ENCODE results near the gene PSMD8.
A peak's percentile ranks its signal among the peaks of the same experiment; 100 is the strongest.

PSMD8 gene

GRCh38 chr19:38331728-38332127, 42.6 kb upstream of the PSMD8 start:
- no peak overlapping the region for H3K4me2 ChIP-seq (ENCODE audit: low read depth, low read length, poor library complexity, severe bottlenecking)

DNA sequence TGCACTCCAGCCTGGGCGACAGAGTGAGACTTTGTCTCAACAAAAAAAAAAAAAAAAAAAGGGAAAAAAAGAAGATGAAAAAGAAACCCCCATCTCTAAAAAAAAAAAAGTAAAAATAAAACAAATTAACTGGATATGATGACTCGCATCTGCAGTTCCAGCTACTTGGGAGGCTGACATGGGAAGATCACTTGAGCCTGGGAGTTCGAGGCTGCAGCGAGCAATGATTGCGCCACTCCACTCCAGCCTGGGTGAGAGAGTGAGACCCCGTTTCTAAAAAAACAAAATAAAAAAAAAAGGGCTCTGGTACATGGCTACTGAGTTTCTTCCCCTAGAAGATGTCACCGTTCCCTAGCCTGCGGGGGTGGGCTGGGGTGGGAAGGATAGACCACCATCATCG, 41.1 kb upstream of the PSMD8 start:
- Histone ChIP-seq H2AFZ (ENCODE audit: low read length) (no peak overlapping the region), H3K4me3 (ENCODE audit: low read length, poor library complexity, severe bottlenecking) (no peak overlapping the region), H3K79me2 (ENCODE audit: insufficient read depth, low read length) (no peaks in the 10 kb centered on the region)

More at GRCh38 chr19:38331728-38332127, 42.6 kb upstream of the PSMD8 start:
- H4K20me1 ChIP-seq (ENCODE audit: insufficient read depth, low read length, poor library complexity, severe bottlenecking), result no peaks in the 10 kb centered on the region
- H3K9me2 ChIP-seq (replicated peaks; ENCODE audit: low read depth, low read length), result no peaks in the 10 kb centered on the region
- H3F3A ChIP-seq (ENCODE audit: low read depth), result no peaks in the 10 kb centered on the region
- no peaks in the 10 kb centered on the region for H3K4me1 ChIP-seq (ENCODE audit: insufficient read depth, low read length, poor library complexity, severe bottlenecking)
- H3K9me3 ChIP-seq (ENCODE audit: insufficient read depth, low read depth, low read length), result no peaks in the 10 kb centered on the region
- H3K36me3 ChIP-seq (ENCODE audit: insufficient read depth, low read length), result peaks cover 11% of the 10 kb centered on the region; the same call in 1 of the 2 replicates
- no peak overlapping the region for H3K4me3 ChIP-seq (ENCODE audit: low read length, poor library complexity, severe bottlenecking)
- no peaks in the 10 kb centered on the region for H3K79me2 ChIP-seq (ENCODE audit: insufficient read depth, low read length)
- H3K27me3 ChIP-seq (ENCODE audit: insufficient read depth, low read length, poor library complexity, severe bottlenecking), result no peaks in the 10 kb centered on the region
- no peak for TF ChIP-seq EZH2phosphoT487 (IDR thresholded peaks at IDR 0.05; ENCODE audit: borderline replicate concordance)
- TF ChIP-seq, protein P1, sequence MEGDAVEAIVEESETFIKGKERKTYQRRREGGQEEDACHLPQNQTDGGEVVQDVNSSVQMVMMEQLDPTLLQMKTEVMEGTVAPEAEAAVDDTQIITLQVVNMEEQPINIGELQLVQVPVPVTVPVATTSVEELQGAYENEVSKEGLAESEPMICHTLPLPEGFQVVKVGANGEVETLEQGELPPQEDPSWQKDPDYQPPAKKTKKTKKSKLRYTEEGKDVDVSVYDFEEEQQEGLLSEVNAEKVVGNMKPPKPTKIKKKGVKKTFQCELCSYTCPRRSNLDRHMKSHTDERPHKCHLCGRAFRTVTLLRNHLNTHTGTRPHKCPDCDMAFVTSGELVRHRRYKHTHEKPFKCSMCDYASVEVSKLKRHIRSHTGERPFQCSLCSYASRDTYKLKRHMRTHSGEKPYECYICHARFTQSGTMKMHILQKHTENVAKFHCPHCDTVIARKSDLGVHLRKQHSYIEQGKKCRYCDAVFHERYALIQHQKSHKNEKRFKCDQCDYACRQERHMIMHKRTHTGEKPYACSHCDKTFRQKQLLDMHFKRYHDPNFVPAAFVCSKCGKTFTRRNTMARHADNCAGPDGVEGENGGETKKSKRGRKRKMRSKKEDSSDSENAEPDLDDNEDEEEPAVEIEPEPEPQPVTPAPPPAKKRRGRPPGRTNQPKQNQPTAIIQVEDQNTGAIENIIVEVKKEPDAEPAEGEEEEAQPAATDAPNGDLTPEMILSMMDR (conservative IDR thresholded peaks at IDR 0.05; ENCODE audit: low read length), result no peak
- H2AFZ ChIP-seq (ENCODE audit: low read length), result no peak overlapping the region
- H3K9ac ChIP-seq (ENCODE audit: low read depth, low read length, poor library complexity, severe bottlenecking), result no peak overlapping the region

GRCh38 chr19:38335949-38336637, 38.3 kb upstream of the PSMD8 start:
- H4K20me1 ChIP-seq (ENCODE audit: insufficient read depth, low read length, poor library complexity, severe bottlenecking), result no peaks in the 10 kb centered on the region
- no peaks in the 10 kb centered on the region for H3K79me2 ChIP-seq (ENCODE audit: insufficient read depth, low read length)
- no peaks in the 10 kb centered on the region for H3K9me2 ChIP-seq (replicated peaks; ENCODE audit: low read depth, low read length)
- H3K4me3 ChIP-seq (ENCODE audit: low read length, poor library complexity, severe bottlenecking), result peak overlapping the region; percentile 83
- peak overlapping the region; percentile 85 for H3K4me2 ChIP-seq (ENCODE audit: low read depth, low read length, poor library complexity, severe bottlenecking)
- H2AFZ ChIP-seq (ENCODE audit: low read length), result peak overlapping the region; percentile 84
- no peaks in the 10 kb centered on the region for H3K36me3 ChIP-seq (ENCODE audit: insufficient read depth, low read length)
- H3K9me3 ChIP-seq (ENCODE audit: insufficient read depth, low read depth, low read length), result no peaks in the 10 kb centered on the region
- no peak for TF ChIP-seq EZH2phosphoT487 (IDR thresholded peaks at IDR 0.05; ENCODE audit: borderline replicate concordance)
- H3K9ac ChIP-seq (ENCODE audit: low read depth, low read length, poor library complexity, severe bottlenecking), result peak overlapping the region; percentile 77
- H3K27me3 ChIP-seq (ENCODE audit: insufficient read depth, low read length, poor library complexity, severe bottlenecking), result no peaks in the 10 kb centered on the region
- peaks cover 5% of the 10 kb centered on the region for H3K4me1 ChIP-seq (ENCODE audit: insufficient read depth, low read length, poor library complexity, severe bottlenecking)
- H3F3A ChIP-seq (ENCODE audit: low read depth), result no peaks in the 10 kb centered on the region

More for the DNA sequence above, 41.1 kb upstream of the PSMD8 start:
- H3F3A ChIP-seq (ENCODE audit: low read depth), result no peaks in the 10 kb centered on the region
- no peak for TF ChIP-seq EZH2phosphoT487 (IDR thresholded peaks at IDR 0.05; ENCODE audit: borderline replicate concordance)
- TF ChIP-seq, protein P1 (conservative IDR thresholded peaks at IDR 0.05; ENCODE audit: low read length), result no peak
- H3K36me3 ChIP-seq (ENCODE audit: insufficient read depth, low read length), result no peaks in the 10 kb centered on the region
- no peaks in the 10 kb centered on the region for H4K20me1 ChIP-seq (ENCODE audit: insufficient read depth, low read length, poor library complexity, severe bottlenecking)
- peaks cover 5% of the 10 kb centered on the region for H3K4me1 ChIP-seq (ENCODE audit: insufficient read depth, low read length, poor library complexity, severe bottlenecking)
- H3K9me2 ChIP-seq (replicated peaks; ENCODE audit: low read depth, low read length), result no peaks in the 10 kb centered on the region
- no peaks in the 10 kb centered on the region for H3K27me3 ChIP-seq (ENCODE audit: insufficient read depth, low read length, poor library complexity, severe bottlenecking)
- no peak overlapping the region for H3K9ac ChIP-seq (ENCODE audit: low read depth, low read length, poor library complexity, severe bottlenecking)
- no peaks in the 10 kb centered on the region for H3K9me3 ChIP-seq (ENCODE audit: insufficient read depth, low read depth, low read length)
- H3K4me2 ChIP-seq (ENCODE audit: low read depth, low read length, poor library complexity, severe bottlenecking), result no peak overlapping the region
